H9 (cell line): ENCODE data around the gene CNIH1. TPM values are rescaled to one million over a fixed set of nuclear protein-coding genes. Genes with fewer than 3 reads are reported as not detected.
"Not testable (repeated sequence)": the region's sequence is repeated elsewhere in the genome, so short reads cannot be mapped to it uniquely, and the experiment has no call there.

Experiments used
- DNase-seq: peaks from one replicate; pipeline ENCODE4 v3.0.0-alpha.2; 2017
- H2AFZ ChIP-seq: one replicate; pipeline ENCODE4 v1.6.1; 2013; ENCODE audit warnings: mild to moderate bottlenecking, low read length, control low read depth, moderate library complexity
- H2AK5ac ChIP-seq: 2 replicates; pipeline ENCODE4 v1.6.1; 2013; ENCODE audit warnings: low read length, control low read depth, mixed read lengths; ENCODE audit not compliant: insufficient read length
- H2BK120ac ChIP-seq: one replicate; pipeline ENCODE4 v1.6.1; 2013; ENCODE audit warnings: low read depth, mild to moderate bottlenecking, low read length, control low read depth, inconsistent platforms; ENCODE audit not compliant: poor library complexity, severe bottlenecking
- H2BK12ac ChIP-seq: 2 replicates; pipeline ENCODE4 v1.6.1; 2013; ENCODE audit warnings: low read length, control low read depth, mixed read lengths, low read depth; ENCODE audit not compliant: insufficient read length
- H2BK15ac ChIP-seq: 2 replicates; pipeline ENCODE4 v1.6.1; 2013; ENCODE audit warnings: low read depth, low read length, control low read depth
- H2BK20ac ChIP-seq: one replicate; pipeline ENCODE4 v1.6.1; 2013; ENCODE audit warnings: low read depth, mild to moderate bottlenecking, low read length, control low read depth, inconsistent platforms; ENCODE audit not compliant: poor library complexity, severe bottlenecking
- H2BK5ac ChIP-seq: 2 replicates; pipeline ENCODE4 v1.6.1; 2013; ENCODE audit warnings: low read length, control low read depth, mixed read lengths; ENCODE audit not compliant: insufficient read length
- H3K14ac ChIP-seq: 2 replicates; pipeline ENCODE4 v1.6.1; 2013; ENCODE audit warnings: low read length, control low read depth; ENCODE audit not compliant: insufficient read depth
- H3K18ac ChIP-seq: 2 replicates; pipeline ENCODE4 v1.6.1; 2013; ENCODE audit warnings: low read depth, mild to moderate bottlenecking, mixed read lengths, low read length, control low read depth; ENCODE audit not compliant: insufficient read length
- H3K23ac ChIP-seq: 2 replicates; pipeline ENCODE4 v1.6.1; 2013; ENCODE audit warnings: low read length, control low read depth, mixed read lengths, low read depth; ENCODE audit not compliant: insufficient read length
- H3K23me2 ChIP-seq: 2 replicates; pipeline ENCODE4 v1.6.1; 2013; ENCODE audit warnings: low read depth, mild to moderate bottlenecking, mixed read lengths, low read length, control low read depth; ENCODE audit not compliant: insufficient read length, poor library complexity, severe bottlenecking
- H3K27ac ChIP-seq: 2 replicates; pipeline ENCODE4 v1.5.1; 2013; ENCODE audit warnings: low read length, control low read depth, mixed read lengths, low read depth; ENCODE audit not compliant: insufficient read length
- H3K27me3 ChIP-seq: 2 replicates; pipeline ENCODE4 v1.6.1; 2013; ENCODE audit warnings: low read length, control low read depth, inconsistent platforms; ENCODE audit not compliant: insufficient read depth
- H3K4ac ChIP-seq: 2 replicates; pipeline ENCODE4 v1.6.1; 2013; ENCODE audit warnings: low read depth, mild to moderate bottlenecking, control low read depth, inconsistent platforms, low read length, moderate library complexity
- H3K4me1 ChIP-seq: 2 replicates; pipeline ENCODE4 v1.6.1; 2013; ENCODE audit warnings: low read length, control low read depth, inconsistent platforms; ENCODE audit not compliant: insufficient read depth
- H3K4me2 ChIP-seq: 2 replicates; pipeline ENCODE4 v1.6.1; 2013; ENCODE audit warnings: low read length, control low read depth, mixed read lengths; ENCODE audit not compliant: insufficient read length, insufficient read depth
- H3K56ac ChIP-seq: 2 replicates; pipeline ENCODE4 v1.6.1; 2013; ENCODE audit warnings: low read depth, mild to moderate bottlenecking, mixed read lengths, low read length, control low read depth; ENCODE audit not compliant: insufficient read length
- H3K79me1 ChIP-seq: 2 replicates; pipeline ENCODE4 v1.6.1; 2013; ENCODE audit warnings: low read depth, mild to moderate bottlenecking, moderate library complexity, low read length, control low read depth, inconsistent platforms; ENCODE audit not compliant: insufficient read depth, poor library complexity, severe bottlenecking
- H3K79me2 ChIP-seq: 2 replicates; pipeline ENCODE4 v1.6.1; 2013; ENCODE audit warnings: low read length, control low read depth, inconsistent platforms; ENCODE audit not compliant: insufficient read depth
- H3K9ac ChIP-seq: 2 replicates; pipeline ENCODE4 v1.6.1; 2013; ENCODE audit warnings: low read length, control low read depth, mixed read lengths; ENCODE audit not compliant: insufficient read length; ENCODE audit errors: extremely low read depth
- H3K9me3 ChIP-seq: one replicate; pipeline ENCODE4 v1.6.1; 2013; ENCODE audit warnings: low read depth, low read length, inconsistent platforms; ENCODE audit not compliant: control insufficient read depth
- H3T11ph ChIP-seq: one replicate; pipeline ENCODE4 v1.6.1; 2013; ENCODE audit warnings: mild to moderate bottlenecking, low read length, control low read depth, inconsistent platforms
- H4K20me1 ChIP-seq: one replicate; pipeline ENCODE4 v1.6.1; 2013; ENCODE audit not compliant: control insufficient read depth, insufficient read length, insufficient read depth
- H4K5ac ChIP-seq: 2 replicates; pipeline ENCODE4 v1.6.1; 2013; ENCODE audit warnings: low read depth, mild to moderate bottlenecking, mixed read lengths, low read length, control low read depth; ENCODE audit not compliant: insufficient read length
- H4K8ac ChIP-seq: replicated peaks from 2 replicates; pipeline ENCODE4 v1.6.1; 2013; ENCODE audit warnings: low read length, control low read depth, mixed read lengths, low read depth; ENCODE audit not compliant: insufficient read length
- H4K91ac ChIP-seq: 2 replicates; pipeline ENCODE4 v1.6.1; 2013; ENCODE audit warnings: low read depth, mild to moderate bottlenecking, moderate library complexity, mixed read lengths, low read length, control low read depth; ENCODE audit not compliant: insufficient read length
- H3K27ac Mint-ChIP-seq, 3 experiments: 2 replicates in 2 of 3; 3 replicates in 1 of 3; pipeline ENCODE4 v1.8.0; 2020 to 2021; ENCODE audit warnings: mixed read lengths in 3 of 3, mild to moderate bottlenecking in 1 of 3, moderate library complexity in 1 of 3
- H3K27me3 Mint-ChIP-seq: 2 replicates; pipeline ENCODE4 v1.8.0; 2021; ENCODE audit warnings: low read depth, mild to moderate bottlenecking, moderate library complexity, mixed read lengths
- H3K36me3 Mint-ChIP-seq, 3 experiments: 2 replicates in 2 of 3; 3 replicates in 1 of 3; pipeline ENCODE4 v1.8.0; 2020 to 2021; ENCODE audit warnings: low read depth in 3 of 3, mixed read lengths in 3 of 3; ENCODE audit not compliant: insufficient read depth in 1 of 3
- H3K4me1 Mint-ChIP-seq, 2 experiments: 2 replicates each; pipeline ENCODE4 v1.8.0; 2020; ENCODE audit warnings: mixed read lengths in 2 of 2
- H3K4me3 Mint-ChIP-seq, 2 experiments: 2 replicates in 1 of 2; 3 replicates in 1 of 2; pipeline ENCODE4 v1.8.0; 2020 to 2021; ENCODE audit warnings: mild to moderate bottlenecking in 2 of 2, mixed read lengths in 2 of 2, moderate library complexity in 1 of 2
- H3K9me3 Mint-ChIP-seq, 2 experiments: 2 replicates in 1 of 2; 3 replicates in 1 of 2; pipeline ENCODE4 v1.8.0; 2020; ENCODE audit warnings: mild to moderate bottlenecking in 2 of 2, mixed read lengths in 2 of 2, moderate library complexity in 1 of 2
- WGBS: extraction: QIAGEN DNeasy Blood & Tissue Kit; methylation state at CpG from one replicate; pipeline ENCODE4 v1.1.7; 2013; ENCODE audit warnings: missing lambda C conversion rate, low lambda C conversion rate, mixed read lengths; ENCODE audit not compliant: insufficient read length; ENCODE audit errors: extremely low coverage; 5-methylcytosine and 5-hydroxymethylcytosine counted together
- total RNA-seq: library from RNA; stranded (reverse); gene quantifications from 2 replicates; pipeline ENCODE4 v1.2.1, GENCODE V29; 2021
- TF ChIP-seq, protein P1 (sequence below): fragments of 200-600 bp; sonication (generic); conservative IDR thresholded peaks from 3 replicates; pipeline ENCODE4 v1.8.0; 2021; ENCODE audit warnings: antibody characterized with exemption, mild to moderate bottlenecking

CNIH1 gene
- total RNA-seq, 1 experiment from 2014 or later, result 99.3 TPM

DNA sequence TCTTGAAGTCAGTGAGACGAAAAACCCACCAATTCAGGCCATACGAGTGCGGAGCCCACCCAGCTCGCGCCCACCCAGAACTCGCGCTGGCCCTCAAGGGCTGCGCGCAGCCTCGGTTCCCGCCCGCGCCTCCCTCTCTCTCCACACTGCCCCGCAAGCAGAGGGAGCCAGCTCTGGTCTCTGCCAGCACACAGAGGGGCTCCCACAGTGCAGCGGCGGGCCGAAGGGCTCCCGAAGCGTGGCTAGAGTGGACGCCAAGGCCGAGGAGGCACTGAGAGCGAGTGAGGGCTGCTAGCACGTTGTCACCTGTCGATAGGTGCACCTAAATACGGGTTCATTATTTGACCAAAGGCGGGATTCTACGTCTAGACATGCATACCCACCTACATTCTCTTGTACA is 46.6 kb downstream of the CNIH1 start:
- Mint-ChIP-seq H3K4me1 (peaks cover 14 to 24% of the 10 kb centered on the region in 2 experiments), H3K27me3 (peaks cover 5% of the 10 kb centered on the region), H3K27ac (no peak overlapping the region; a peak in 1 of 7 replicates), H3K9me3 (no peaks in the 10 kb centered on the region; a peak in 2 of 5 replicates), H3K4me3 (no peak overlapping the region), H3K36me3 (no peaks in the 10 kb centered on the region; a peak in 2 of 7 replicates)
- H2BK5ac ChIP-seq, result no peak overlapping the region
- H2BK20ac ChIP-seq, result no peak overlapping the region
- no peak overlapping the region for H3K18ac ChIP-seq
- no peak overlapping the region for H2BK12ac ChIP-seq
- no peak overlapping the region for H2BK120ac ChIP-seq
- H3K9ac ChIP-seq, result no peak overlapping the region
- no peak overlapping the region for H4K91ac ChIP-seq
- no peak overlapping the region for H3K4ac ChIP-seq
- H3T11ph ChIP-seq, result no peak overlapping the region
- no peak for DNase-seq
- H3K27me3 ChIP-seq, result no peaks in the 10 kb centered on the region
- no peaks in the 10 kb centered on the region for H3K79me2 ChIP-seq
- no peak overlapping the region for H3K27ac ChIP-seq
- peaks cover 7% of the 10 kb centered on the region for H3K23me2 ChIP-seq
- no peaks in the 10 kb centered on the region for H3K79me1 ChIP-seq
- no peak overlapping the region for H4K5ac ChIP-seq
- H4K8ac ChIP-seq, result no peak overlapping the region
- WGBS, result no CpG with 5 or more reads among the region's 27 CpGs
- TF ChIP-seq, protein P1, sequence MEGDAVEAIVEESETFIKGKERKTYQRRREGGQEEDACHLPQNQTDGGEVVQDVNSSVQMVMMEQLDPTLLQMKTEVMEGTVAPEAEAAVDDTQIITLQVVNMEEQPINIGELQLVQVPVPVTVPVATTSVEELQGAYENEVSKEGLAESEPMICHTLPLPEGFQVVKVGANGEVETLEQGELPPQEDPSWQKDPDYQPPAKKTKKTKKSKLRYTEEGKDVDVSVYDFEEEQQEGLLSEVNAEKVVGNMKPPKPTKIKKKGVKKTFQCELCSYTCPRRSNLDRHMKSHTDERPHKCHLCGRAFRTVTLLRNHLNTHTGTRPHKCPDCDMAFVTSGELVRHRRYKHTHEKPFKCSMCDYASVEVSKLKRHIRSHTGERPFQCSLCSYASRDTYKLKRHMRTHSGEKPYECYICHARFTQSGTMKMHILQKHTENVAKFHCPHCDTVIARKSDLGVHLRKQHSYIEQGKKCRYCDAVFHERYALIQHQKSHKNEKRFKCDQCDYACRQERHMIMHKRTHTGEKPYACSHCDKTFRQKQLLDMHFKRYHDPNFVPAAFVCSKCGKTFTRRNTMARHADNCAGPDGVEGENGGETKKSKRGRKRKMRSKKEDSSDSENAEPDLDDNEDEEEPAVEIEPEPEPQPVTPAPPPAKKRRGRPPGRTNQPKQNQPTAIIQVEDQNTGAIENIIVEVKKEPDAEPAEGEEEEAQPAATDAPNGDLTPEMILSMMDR, result no peak
- no peak overlapping the region for H2BK15ac ChIP-seq
- H2AK5ac ChIP-seq, result no peak overlapping the region
- H3K9me3 ChIP-seq, result no peaks in the 10 kb centered on the region
- peaks cover 3% of the 10 kb centered on the region for H3K4me1 ChIP-seq
- no peak overlapping the region for H3K56ac ChIP-seq
- H3K4me2 ChIP-seq, result no peak overlapping the region
- H2AFZ ChIP-seq, result no peak overlapping the region
- no peak overlapping the region for H3K23ac ChIP-seq
- no peaks in the 10 kb centered on the region for H4K20me1 ChIP-seq
- no peak overlapping the region; the same call in 1 of the 2 replicates for H3K14ac ChIP-seq

DNA sequence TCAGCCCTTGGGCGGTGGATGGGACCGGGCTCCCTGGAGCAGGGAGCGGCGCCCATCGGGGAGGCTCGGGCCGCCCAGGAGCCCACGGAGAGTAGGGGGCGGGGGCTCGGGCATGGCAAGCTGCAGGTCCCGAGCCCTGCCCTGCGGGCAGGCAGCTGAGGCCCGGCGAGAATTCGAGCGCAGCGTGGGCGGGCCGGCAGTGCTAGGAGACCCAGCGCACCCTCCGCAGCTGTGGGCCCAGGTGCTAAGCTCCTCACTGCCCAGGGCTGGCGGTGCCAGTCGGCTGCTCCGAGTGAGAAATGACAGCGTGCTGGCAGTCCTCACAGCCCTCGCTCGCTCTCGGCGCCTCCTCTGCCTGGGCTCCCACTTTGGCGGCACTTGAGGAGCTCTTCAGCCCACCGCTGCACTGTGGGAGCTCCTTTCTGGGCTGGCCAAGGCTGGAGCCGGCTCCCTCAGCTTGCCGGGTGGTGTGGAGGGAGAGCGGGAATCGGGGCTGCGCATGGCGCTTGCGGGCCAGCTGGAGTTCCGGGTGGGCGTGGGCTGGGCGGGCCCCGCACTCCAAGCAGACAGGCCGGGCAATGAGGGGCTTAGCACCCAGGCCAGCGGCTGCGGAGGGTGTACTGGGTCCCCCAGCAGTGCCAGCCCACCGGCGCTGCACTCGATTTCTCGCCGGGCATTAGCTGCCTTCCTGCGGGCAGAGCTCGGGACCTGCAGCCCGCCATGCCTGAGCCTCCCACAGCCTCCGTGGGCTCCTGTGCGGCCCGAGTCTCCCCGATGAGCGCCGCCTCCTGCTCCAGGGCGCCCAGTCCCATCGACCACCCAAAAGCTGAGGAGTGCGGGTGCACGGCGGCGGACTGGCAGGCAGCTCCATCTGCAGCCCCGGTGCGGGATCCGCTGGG is 47.9 kb downstream of the CNIH1 start:
- H3K9ac ChIP-seq, H2BK20ac ChIP-seq, H3K36me3 Mint-ChIP-seq, H3K4me1 ChIP-seq, H3K4me2 ChIP-seq, H3K23ac ChIP-seq, H4K5ac ChIP-seq, H3T11ph ChIP-seq, H3K4me3 Mint-ChIP-seq, H3K27ac Mint-ChIP-seq, H2BK120ac ChIP-seq, H4K8ac ChIP-seq, H2AFZ ChIP-seq, H4K20me1 ChIP-seq, H3K27me3 Mint-ChIP-seq, H2AK5ac ChIP-seq, H3K56ac ChIP-seq, H3K27ac ChIP-seq, H3K4ac ChIP-seq, H4K91ac ChIP-seq, H3K79me2 ChIP-seq, H3K14ac ChIP-seq, H3K9me3 ChIP-seq, H2BK5ac ChIP-seq, H3K18ac ChIP-seq, H2BK15ac ChIP-seq, H3K79me1 ChIP-seq, H3K23me2 ChIP-seq, H2BK12ac ChIP-seq, H3K9me3 Mint-ChIP-seq, H3K27me3 ChIP-seq: not testable (repeated sequence)
- WGBS, result no CpG with 5 or more reads among the region's 68 CpGs
- DNase-seq, result peak; percentile 43
- peaks cover 11 to 15% of the 10 kb centered on the region in 2 experiments for H3K4me1 Mint-ChIP-seq
